ENCODE measurements around the gene MRPS17. TPM values are rescaled to one million over a fixed set of nuclear protein-coding genes. Genes with fewer than 3 reads are reported as not detected.
A peak's percentile ranks its signal among the peaks of the same experiment; 100 is the strongest.
"Not testable (repeated sequence)": the region's sequence is repeated elsewhere in the genome, so short reads cannot be mapped to it uniquely, and the experiment has no call there.

The MRPS17 gene
- polyA plus RNA-seq (2013, experiment 1 of 4): 19.9 TPM
- 23.0 TPM for polyA plus RNA-seq (2013, experiment 2 of 4)
- 13.5 TPM for polyA plus RNA-seq (2013, experiment 3 of 4)
- polyA plus RNA-seq (2013, experiment 4 of 4): 16.9 TPM

DNA sequence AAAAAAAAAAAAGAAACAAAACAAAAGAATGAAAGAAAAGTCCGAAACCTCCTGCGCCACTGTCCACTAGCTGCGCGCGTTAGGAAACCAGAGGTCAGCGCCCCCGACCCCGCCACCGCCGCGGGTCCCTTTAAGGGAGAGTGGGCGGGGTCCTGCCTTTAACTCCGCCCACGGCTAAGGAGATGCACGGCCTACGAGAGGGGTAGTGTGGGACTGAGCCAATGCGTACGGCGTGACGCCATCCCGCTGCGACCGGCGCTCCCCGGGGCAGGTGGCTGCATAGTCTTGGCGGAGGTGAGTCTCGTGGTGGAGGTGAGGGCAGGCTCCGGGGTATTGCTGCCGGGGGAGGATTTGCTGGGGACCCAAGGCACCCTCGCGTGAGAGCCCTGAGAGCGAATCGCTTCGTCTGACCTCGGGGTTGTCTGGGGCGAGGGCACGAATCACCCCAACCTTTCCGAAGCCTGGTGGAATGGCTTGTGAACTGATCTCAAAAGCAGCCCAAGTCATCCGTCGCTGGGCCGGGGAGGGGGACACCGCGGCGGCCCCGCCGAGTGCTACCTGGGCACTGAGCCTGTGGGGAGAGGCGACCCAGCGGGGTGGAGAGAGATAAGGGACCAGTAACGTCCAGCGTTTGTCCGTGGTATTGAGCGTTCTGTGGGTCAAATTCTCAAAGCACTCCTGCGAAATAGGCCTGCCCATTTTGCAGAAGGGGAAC is at the start of gene MRPS17:
MRPS17 (plus strand) TSS at position 241 of the 715 bp plus-strand sequence. CDS start 1,319 bp downstream, outside the sequence.
- peak within 1 kb of the TSS; percentile 98 for H3K4me3 ChIP-seq (ENCODE audit: insufficient read depth, low read depth, low read length)
- H3K27me3 ChIP-seq (ENCODE audit: control insufficient read depth, insufficient read depth, low read length, poor library complexity, severe bottlenecking): no peaks in the 10 kb centered on the region
- H3K9me3 ChIP-seq (ENCODE audit: control insufficient read depth, low read length): no peaks in the 10 kb centered on the region
- no peaks in the 10 kb centered on the region for H3K4me1 ChIP-seq (ENCODE audit: control insufficient read depth, insufficient read depth, low read length)
- peak within 1 kb of the TSS; percentile 36 for H3K27ac ChIP-seq (ENCODE audit: insufficient read depth, low read depth, low read length, poor library complexity, severe bottlenecking)
- 1 to 2% methylated on average over 53 of the region's 53 CpGs for WGBS, 2 experiments
- peaks cover 3% of the 10 kb centered on the region for H3K36me3 ChIP-seq (ENCODE audit: control insufficient read depth, insufficient read depth, low read length)

DNA sequence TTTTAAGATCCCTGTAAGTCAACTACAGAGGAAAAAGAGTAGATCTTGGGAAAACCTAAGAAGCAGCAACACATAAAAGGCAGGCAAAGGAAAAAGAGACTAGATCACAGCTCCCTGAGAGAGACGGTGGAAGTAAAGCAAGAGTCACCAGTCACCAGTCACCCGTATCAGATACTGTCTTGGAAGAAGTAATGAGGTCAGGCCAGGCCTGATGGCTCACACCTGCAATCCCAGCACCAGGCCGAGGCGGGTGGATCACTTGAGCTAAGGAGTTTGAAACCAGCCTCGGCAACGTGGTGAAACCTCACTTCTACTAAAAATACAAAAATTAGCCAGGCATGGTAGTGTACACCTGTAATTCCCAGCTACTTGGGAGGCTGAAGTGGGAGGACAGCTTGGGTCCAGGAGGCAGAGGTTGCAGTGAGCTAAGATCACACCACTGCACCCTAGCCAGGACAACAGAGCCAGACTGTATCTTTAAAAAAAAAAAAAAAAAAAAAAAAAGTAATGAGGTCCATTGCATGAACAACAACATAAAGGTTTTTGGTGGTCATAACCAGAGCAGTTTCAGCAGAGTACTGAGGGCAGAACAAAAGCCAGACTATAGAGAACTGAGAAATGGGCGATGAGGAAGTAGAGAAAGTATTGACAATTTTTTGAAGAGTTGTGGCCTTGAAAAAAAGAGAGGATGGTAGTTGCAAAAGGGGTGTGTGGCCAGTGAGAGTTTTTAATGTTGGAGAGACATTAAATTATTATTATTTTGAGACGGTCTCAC is 47.5 kb upstream of the MRPS17 start:
- Histone ChIP-seq H3K27me3 (ENCODE audit: control insufficient read depth, insufficient read depth, low read length, poor library complexity, severe bottlenecking) (no peaks in the 10 kb centered on the region), H3K36me3 (ENCODE audit: control insufficient read depth, insufficient read depth, low read length) (peaks cover 12% of the 10 kb centered on the region), H3K27ac (ENCODE audit: insufficient read depth, low read depth, low read length, poor library complexity, severe bottlenecking) (no peak overlapping the region), H3K9me3 (ENCODE audit: control insufficient read depth, low read length) (no peaks in the 10 kb centered on the region), H3K4me3 (ENCODE audit: insufficient read depth, low read depth, low read length) (no peak overlapping the region), H3K4me1 (ENCODE audit: control insufficient read depth, insufficient read depth, low read length) (no peaks in the 10 kb centered on the region)
- 89 to 91% methylated on average over 8 of the region's 8 CpGs for WGBS, 2 experiments

DNA sequence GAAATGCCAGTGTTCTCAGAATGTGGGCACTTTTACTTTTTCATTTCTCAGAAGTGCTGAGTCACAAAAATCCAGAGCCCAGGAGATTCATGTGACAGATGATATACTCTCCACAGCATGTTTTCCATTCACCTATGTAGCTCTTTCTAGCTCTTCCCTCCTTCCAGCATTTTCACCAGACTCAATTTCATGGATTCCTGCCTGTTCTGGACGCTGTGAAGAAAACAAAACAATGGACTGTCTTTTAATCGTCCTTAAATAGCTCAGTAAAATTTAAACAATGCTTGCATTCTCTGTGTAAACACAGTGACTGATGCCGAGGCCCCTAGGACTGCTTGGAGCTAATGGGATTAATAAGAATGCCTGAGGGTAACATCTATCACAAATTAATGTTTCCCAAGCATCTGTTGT is 38.9 kb upstream of the MRPS17 start:
- Histone ChIP-seq H3K4me3 (ENCODE audit: insufficient read depth, low read depth, low read length) (no peak overlapping the region), H3K27ac (ENCODE audit: insufficient read depth, low read depth, low read length, poor library complexity, severe bottlenecking) (no peak overlapping the region), H3K36me3 (ENCODE audit: control insufficient read depth, insufficient read depth, low read length) (peaks cover 6% of the 10 kb centered on the region), H3K4me1 (ENCODE audit: control insufficient read depth, insufficient read depth, low read length) (no peaks in the 10 kb centered on the region), H3K9me3 (ENCODE audit: control insufficient read depth, low read length) (no peaks in the 10 kb centered on the region), H3K27me3 (ENCODE audit: control insufficient read depth, insufficient read depth, low read length, poor library complexity, severe bottlenecking) (no peaks in the 10 kb centered on the region)
- 94% methylated on average over 3 of the region's 3 CpGs for WGBS, 2 experiments

DNA sequence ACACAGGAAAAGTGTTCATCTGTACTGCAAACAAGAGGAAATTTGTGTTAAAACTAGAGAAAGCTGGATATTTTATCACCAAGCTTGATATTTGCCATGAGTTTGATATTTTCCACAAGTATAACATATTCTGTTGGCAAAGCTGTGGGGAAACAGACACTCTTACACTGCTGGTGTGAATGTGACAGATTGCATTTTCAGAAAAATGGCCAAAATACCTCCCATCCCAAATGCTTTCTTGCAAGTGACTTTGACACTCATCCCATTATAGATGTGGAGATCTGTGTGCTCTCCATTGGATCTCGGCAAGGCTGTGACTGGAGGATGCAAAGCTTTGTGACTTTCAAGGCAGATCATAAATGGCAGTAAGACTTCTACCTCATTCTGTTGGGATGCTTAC is 33.9 kb upstream of the MRPS17 start:
- H3K27ac ChIP-seq (ENCODE audit: insufficient read depth, low read depth, low read length, poor library complexity, severe bottlenecking): no peak overlapping the region
- WGBS, 2 experiments: 93 to 100% methylated on average over 1 of the region's 1 CpG
- H3K9me3 ChIP-seq (ENCODE audit: control insufficient read depth, low read length): no peaks in the 10 kb centered on the region

DNA sequence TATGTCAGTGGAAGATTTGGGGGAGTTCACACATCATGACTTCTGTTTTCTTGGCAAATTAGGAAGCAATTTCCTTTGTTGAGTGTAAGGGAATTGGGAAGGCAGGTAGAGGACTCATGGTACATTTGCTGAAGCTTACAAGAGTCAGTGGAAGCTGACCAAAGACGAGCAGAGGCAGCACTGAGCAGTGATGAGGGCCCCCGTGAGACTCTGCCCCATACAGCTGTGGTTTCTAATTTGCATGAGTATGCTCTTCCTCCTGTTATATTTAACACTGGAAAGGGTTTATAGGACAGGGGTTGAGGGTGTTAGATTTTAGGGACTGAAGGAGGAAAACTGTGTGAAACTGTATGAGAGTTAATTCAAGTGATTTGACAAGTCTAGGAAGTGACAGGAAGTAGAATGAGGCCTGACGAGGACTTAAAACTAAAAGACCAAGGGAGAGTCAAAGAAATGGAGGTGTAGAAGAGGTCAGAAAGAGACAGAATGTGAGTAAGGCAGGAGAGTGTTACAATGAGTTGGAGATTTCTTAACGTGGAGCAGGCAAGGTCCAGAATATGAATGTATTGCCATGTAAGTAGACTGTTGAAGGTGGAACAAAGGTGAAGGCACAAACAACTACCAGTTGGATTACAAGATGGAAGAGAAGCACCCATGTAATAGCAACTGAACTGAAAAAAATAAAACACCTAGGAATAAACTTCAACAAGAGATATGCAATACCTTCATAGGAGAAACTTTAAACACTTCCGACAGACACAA is 23.5 kb upstream of the MRPS17 start:
- no peaks in the 10 kb centered on the region for H3K4me1 ChIP-seq (ENCODE audit: control insufficient read depth, insufficient read depth, low read length)
- H3K27me3 ChIP-seq (ENCODE audit: control insufficient read depth, insufficient read depth, low read length, poor library complexity, severe bottlenecking): no peaks in the 10 kb centered on the region
- no peak overlapping the region for H3K27ac ChIP-seq (ENCODE audit: insufficient read depth, low read depth, low read length, poor library complexity, severe bottlenecking)
- H3K9me3 ChIP-seq (ENCODE audit: control insufficient read depth, low read length): no peaks in the 10 kb centered on the region
- WGBS, 2 experiments: 85 to 88% methylated on average over 5 of the region's 5 CpGs
- H3K36me3 ChIP-seq (ENCODE audit: control insufficient read depth, insufficient read depth, low read length): peaks cover 4% of the 10 kb centered on the region
- no peak overlapping the region for H3K4me3 ChIP-seq (ENCODE audit: insufficient read depth, low read depth, low read length)

More for the DNA sequence above, 33.9 kb upstream of the MRPS17 start:
- no peaks in the 10 kb centered on the region for H3K36me3 ChIP-seq (ENCODE audit: control insufficient read depth, insufficient read depth, low read length)
- H3K27me3 ChIP-seq (ENCODE audit: control insufficient read depth, insufficient read depth, low read length, poor library complexity, severe bottlenecking): no peaks in the 10 kb centered on the region
- no peaks in the 10 kb centered on the region for H3K4me1 ChIP-seq (ENCODE audit: control insufficient read depth, insufficient read depth, low read length)
- H3K4me3 ChIP-seq (ENCODE audit: insufficient read depth, low read depth, low read length): no peak overlapping the region

DNA sequence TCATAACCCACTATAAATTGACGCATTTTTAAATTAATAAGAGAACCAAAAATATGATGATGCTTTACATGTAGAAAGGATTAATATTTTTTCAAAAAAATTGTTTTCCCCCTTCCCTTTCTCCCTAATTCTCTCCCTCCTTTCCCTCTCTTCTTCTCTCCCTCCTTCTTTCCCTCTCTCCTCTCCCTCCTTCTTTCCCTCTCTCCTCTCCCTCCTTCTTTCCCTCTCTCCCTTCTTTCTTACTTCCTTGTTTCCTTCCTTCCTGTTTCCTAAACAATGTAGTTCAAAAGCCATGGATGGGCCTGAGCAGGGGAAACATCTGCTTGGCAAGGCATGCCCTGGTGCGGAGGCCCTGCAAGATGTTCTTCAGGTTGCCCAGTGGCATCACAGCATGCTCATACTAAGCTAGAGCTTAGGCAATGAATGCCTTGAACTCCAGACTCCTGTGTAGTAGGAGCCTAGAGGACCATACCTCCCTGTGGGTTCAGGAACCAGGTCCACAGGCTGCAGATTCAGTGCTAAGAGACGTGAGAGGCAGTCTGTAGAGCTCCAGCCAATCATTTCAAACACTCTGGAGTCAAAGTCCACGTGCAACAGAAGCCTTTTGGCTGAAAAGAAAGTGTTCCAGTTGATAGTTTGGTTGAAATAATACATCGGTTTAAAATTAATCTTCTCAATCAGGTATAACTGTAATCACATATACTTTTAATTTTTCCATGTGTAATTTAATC is 20.1 kb upstream of the MRPS17 start:
- Histone ChIP-seq H3K27ac (ENCODE audit: insufficient read depth, low read depth, low read length, poor library complexity, severe bottlenecking) (no peak overlapping the region), H3K9me3 (ENCODE audit: control insufficient read depth, low read length) (no peaks in the 10 kb centered on the region), H3K27me3 (ENCODE audit: control insufficient read depth, insufficient read depth, low read length, poor library complexity, severe bottlenecking) (no peaks in the 10 kb centered on the region), H3K4me1 (ENCODE audit: control insufficient read depth, insufficient read depth, low read length) (no peaks in the 10 kb centered on the region), H3K36me3 (ENCODE audit: control insufficient read depth, insufficient read depth, low read length) (no peaks in the 10 kb centered on the region), H3K4me3 (ENCODE audit: insufficient read depth, low read depth, low read length) (no peak overlapping the region)
- WGBS, 2 experiments: 88 to 90% methylated on average over 3 of the region's 5 CpGs

DNA sequence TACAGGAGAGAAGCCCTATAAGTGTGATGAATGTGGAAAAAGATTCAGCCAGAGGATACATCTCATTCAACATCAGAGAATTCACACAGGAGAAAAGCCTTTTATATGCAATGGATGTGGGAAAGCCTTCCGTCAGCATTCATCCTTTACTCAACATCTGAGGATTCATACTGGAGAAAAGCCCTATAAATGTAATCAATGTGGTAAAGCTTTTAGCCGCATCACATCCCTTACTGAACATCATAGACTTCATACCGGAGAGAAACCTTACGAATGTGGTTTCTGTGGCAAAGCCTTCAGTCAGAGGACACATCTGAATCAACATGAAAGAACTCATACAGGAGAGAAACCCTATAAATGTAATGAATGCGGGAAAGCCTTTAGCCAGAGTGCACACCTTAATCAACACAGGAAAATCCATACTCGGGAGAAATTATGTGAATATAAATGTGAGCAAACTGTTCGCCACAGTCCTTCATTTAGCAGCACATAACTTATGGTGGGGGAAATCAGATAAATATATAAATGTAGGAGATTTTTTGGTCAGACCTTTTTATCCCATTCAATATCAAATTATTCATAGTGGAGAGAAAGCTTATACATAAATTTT is 12.1 kb upstream of the MRPS17 start:
- Histone ChIP-seq H3K27me3 (ENCODE audit: control insufficient read depth, insufficient read depth, low read length, poor library complexity, severe bottlenecking) (no peaks in the 10 kb centered on the region), H3K27ac (ENCODE audit: insufficient read depth, low read depth, low read length, poor library complexity, severe bottlenecking) (no peak overlapping the region), H3K4me3 (ENCODE audit: insufficient read depth, low read depth, low read length) (no peak overlapping the region), H3K36me3 (ENCODE audit: control insufficient read depth, insufficient read depth, low read length) (peaks cover 11% of the 10 kb centered on the region), H3K4me1 (ENCODE audit: control insufficient read depth, insufficient read depth, low read length) (no peaks in the 10 kb centered on the region), H3K9me3 (ENCODE audit: control insufficient read depth, low read length) (peaks cover 5% of the 10 kb centered on the region)
- 96 to 98% methylated on average over 4 to 6 of the region's 7 CpGs for WGBS, 2 experiments

DNA sequence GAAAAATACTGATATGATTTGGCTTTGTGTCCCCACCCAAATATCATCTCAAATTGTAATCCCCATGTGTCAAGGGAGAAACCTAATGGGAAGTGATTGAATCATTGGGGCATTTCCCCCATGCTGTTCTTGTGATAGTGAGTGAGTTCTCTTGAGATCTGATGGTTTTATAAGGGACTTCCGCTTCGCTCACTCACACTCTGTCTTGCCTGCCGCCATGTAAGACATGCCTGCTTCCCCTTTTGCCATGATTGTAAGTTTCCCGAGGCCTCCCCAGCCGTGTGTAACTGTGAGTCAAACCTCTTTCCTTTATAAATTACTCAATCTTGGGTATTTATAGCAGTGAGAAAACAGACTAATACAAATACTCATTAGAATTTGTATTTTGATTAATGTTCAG is 5.1 kb upstream of the MRPS17 start:
- WGBS, 2 experiments: 89 to 97% methylated on average over 4 to 5 of the region's 5 CpGs

DNA sequence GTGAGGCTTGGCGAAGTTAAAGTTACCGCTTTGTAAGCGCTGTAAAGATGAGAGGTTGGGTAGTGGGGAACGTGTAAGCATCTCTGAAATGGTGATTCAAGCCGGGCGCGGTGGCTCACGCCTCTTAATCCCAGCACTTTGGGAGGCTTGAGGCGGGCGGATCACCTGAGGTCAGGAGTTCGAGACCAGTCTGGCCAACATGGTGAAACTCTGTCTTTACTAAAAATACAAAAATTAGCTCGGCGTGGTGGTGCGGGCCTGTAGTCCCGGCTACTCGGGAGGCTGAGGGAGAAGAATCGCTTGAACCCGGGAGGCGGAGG is 635 bp downstream of the MRPS17 start:
- H3K36me3 ChIP-seq (ENCODE audit: control insufficient read depth, insufficient read depth, low read length); H3K9me3 ChIP-seq (ENCODE audit: control insufficient read depth, low read length); H3K4me1 ChIP-seq (ENCODE audit: control insufficient read depth, insufficient read depth, low read length); H3K27me3 ChIP-seq (ENCODE audit: control insufficient read depth, insufficient read depth, low read length, poor library complexity, severe bottlenecking); H3K27ac ChIP-seq (ENCODE audit: insufficient read depth, low read depth, low read length, poor library complexity, severe bottlenecking): not testable (repeated sequence)
- 40 to 42% methylated on average over 19 of the region's 19 CpGs for WGBS, 2 experiments
- H3K4me3 ChIP-seq (ENCODE audit: insufficient read depth, low read depth, low read length): peak overlapping the region; percentile 98

More for the DNA sequence above, 5.1 kb upstream of the MRPS17 start:
- Histone ChIP-seq H3K27ac (ENCODE audit: insufficient read depth, low read depth, low read length, poor library complexity, severe bottlenecking) (no peak overlapping the region), H3K9me3 (ENCODE audit: control insufficient read depth, low read length) (no peaks in the 10 kb centered on the region), H3K27me3 (ENCODE audit: control insufficient read depth, insufficient read depth, low read length, poor library complexity, severe bottlenecking) (no peaks in the 10 kb centered on the region), H3K4me1 (ENCODE audit: control insufficient read depth, insufficient read depth, low read length) (no peaks in the 10 kb centered on the region), H3K4me3 (ENCODE audit: insufficient read depth, low read depth, low read length) (no peak overlapping the region), H3K36me3 (ENCODE audit: control insufficient read depth, insufficient read depth, low read length) (no peaks in the 10 kb centered on the region)
